ENCODE data around the gene CASP10.

The CASP10 gene

GRCh38 chr2:201150454-201151020, 32.4 kb upstream of the CASP10 start:
- no peaks in the 10 kb centered on the region for H3K9me3 ChIP-seq
- no peak overlapping the region for H3K4me3 ChIP-seq (ENCODE audit: low read depth in 1 of 2, low read length in 1 of 2)
- peaks cover 98% of the 10 kb centered on the region for H3K36me3 ChIP-seq
- peak overlapping the region; percentile 93 for H3K27ac ChIP-seq
- TF ChIP-seq CTCF (IDR thresholded peaks at IDR 0.05), result no peak
- H3K4me1 ChIP-seq (ENCODE audit: control insufficient read depth in 1 of 2, insufficient read depth in 1 of 2, low read depth in 1 of 2, low read length in 1 of 2), result peaks cover 47 to 52% of the 10 kb centered on the region in 2 experiments
- H3K27me3 ChIP-seq, result no peaks in the 10 kb centered on the region

- Histone ChIP-seq H3K27ac (peak overlapping the region; percentile 93), H3K9me3 (no peaks in the 10 kb centered on the region), H3K36me3 (peaks cover 98% of the 10 kb centered on the region), H3K27me3 (no peaks in the 10 kb centered on the region), H3K4me3 (ENCODE audit: low read depth in 1 of 2, low read length in 1 of 2) (peak overlapping the region in 1 of 2 experiments; percentile 29), H3K4me1 (ENCODE audit: control insufficient read depth in 1 of 2, insufficient read depth in 1 of 2, low read depth in 1 of 2, low read length in 1 of 2) (peaks cover 55 to 61% of the 10 kb centered on the region in 2 experiments)
- no peak for TF ChIP-seq CTCF (IDR thresholded peaks at IDR 0.05)
These were observed 31.6 kb upstream of the CASP10 start for GRCh38 chr2:201151127-201151981.

GRCh38 chr2:201152517-201152916, 30.4 kb upstream of the CASP10 start:
- TF ChIP-seq CTCF (IDR thresholded peaks at IDR 0.05), result no peak
- H3K4me3 ChIP-seq (ENCODE audit: low read depth in 1 of 2, low read length in 1 of 2), result no peak overlapping the region
- no peaks in the 10 kb centered on the region for H3K27me3 ChIP-seq
- peaks cover 98% of the 10 kb centered on the region for H3K36me3 ChIP-seq
- no peaks in the 10 kb centered on the region for H3K9me3 ChIP-seq
- peak overlapping the region; percentile 93 for H3K27ac ChIP-seq
- H3K4me1 ChIP-seq (ENCODE audit: control insufficient read depth in 1 of 2, insufficient read depth in 1 of 2, low read depth in 1 of 2, low read length in 1 of 2), result peaks cover 67 to 72% of the 10 kb centered on the region in 2 experiments

- H3K4me3 ChIP-seq (ENCODE audit: low read depth in 1 of 2, low read length in 1 of 2), result no peak overlapping the region
- peak overlapping the region; percentile 93 for H3K27ac ChIP-seq
- H3K27me3 ChIP-seq, result no peaks in the 10 kb centered on the region
- no peak for TF ChIP-seq CTCF (IDR thresholded peaks at IDR 0.05)
- H3K4me1 ChIP-seq (ENCODE audit: control insufficient read depth in 1 of 2, insufficient read depth in 1 of 2, low read depth in 1 of 2, low read length in 1 of 2), result peaks cover 74 to 79% of the 10 kb centered on the region in 2 experiments
- H3K36me3 ChIP-seq, result peaks cover 99% of the 10 kb centered on the region
- no peaks in the 10 kb centered on the region for H3K9me3 ChIP-seq
These were observed 29.7 kb upstream of the CASP10 start for GRCh38 chr2:201152999-201153815.

- Histone ChIP-seq H3K4me1 (ENCODE audit: control insufficient read depth in 1 of 2, insufficient read depth in 1 of 2, low read depth in 1 of 2, low read length in 1 of 2) (peaks cover 83 to 88% of the 10 kb centered on the region in 2 experiments), H3K27ac (peak overlapping the region; percentile 93), H3K27me3 (no peaks in the 10 kb centered on the region), H3K9me3 (no peaks in the 10 kb centered on the region), H3K36me3 (peaks cover 99% of the 10 kb centered on the region), H3K4me3 (ENCODE audit: low read depth in 1 of 2, low read length in 1 of 2) (no peak overlapping the region)
- TF ChIP-seq CTCF (IDR thresholded peaks at IDR 0.05), result no peak
These were observed 28.1 kb upstream of the CASP10 start for GRCh38 chr2:201154615-201155399.
